GM13976 (cell line): Measurements from ENCODE around the gene NSD2.

Experiments
- DNase-seq: peaks from one replicate; pipeline ENCODE4 v3.0.0; 2012; ENCODE audit warnings: low spot score
- in situ Hi-C: fragments of 300-500 bp; cut with MboI; formaldehyde crosslinking; loops from one replicate; pipeline ENCODE4 v1.12.0; 2022; ENCODE audit warnings: low sequenced_read_pairs, mixed read lengths, inconsistent platforms; ENCODE audit not compliant: unreplicated experiment
- TF ChIP-seq, protein P1 (sequence below): IDR thresholded peaks from 2 replicates; pipeline ENCODE4 v1.5.1; 2012; ENCODE audit warnings: borderline replicate concordance, mild to moderate bottlenecking; ENCODE audit not compliant: insufficient read depth; ENCODE audit errors: extremely low read depth, missing control alignments, control extremely low read depth

The NSD2 gene

DNA sequence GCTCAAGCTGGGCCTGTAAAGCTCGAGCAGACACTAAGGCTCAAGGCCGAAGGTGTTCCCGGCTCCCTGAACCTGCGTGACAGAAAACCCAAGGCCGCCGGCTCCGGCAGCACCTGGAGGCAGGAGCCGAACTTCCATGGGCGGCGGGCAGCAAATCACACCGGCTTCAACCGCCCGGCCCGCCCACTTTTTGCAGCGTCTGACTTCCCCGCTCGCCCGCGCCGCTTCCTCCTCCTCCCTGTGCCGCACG lies 940 bp upstream of the NSD2 start:
- in situ Hi-C loops, result no loop called here
- TF ChIP-seq, protein P1, sequence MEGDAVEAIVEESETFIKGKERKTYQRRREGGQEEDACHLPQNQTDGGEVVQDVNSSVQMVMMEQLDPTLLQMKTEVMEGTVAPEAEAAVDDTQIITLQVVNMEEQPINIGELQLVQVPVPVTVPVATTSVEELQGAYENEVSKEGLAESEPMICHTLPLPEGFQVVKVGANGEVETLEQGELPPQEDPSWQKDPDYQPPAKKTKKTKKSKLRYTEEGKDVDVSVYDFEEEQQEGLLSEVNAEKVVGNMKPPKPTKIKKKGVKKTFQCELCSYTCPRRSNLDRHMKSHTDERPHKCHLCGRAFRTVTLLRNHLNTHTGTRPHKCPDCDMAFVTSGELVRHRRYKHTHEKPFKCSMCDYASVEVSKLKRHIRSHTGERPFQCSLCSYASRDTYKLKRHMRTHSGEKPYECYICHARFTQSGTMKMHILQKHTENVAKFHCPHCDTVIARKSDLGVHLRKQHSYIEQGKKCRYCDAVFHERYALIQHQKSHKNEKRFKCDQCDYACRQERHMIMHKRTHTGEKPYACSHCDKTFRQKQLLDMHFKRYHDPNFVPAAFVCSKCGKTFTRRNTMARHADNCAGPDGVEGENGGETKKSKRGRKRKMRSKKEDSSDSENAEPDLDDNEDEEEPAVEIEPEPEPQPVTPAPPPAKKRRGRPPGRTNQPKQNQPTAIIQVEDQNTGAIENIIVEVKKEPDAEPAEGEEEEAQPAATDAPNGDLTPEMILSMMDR, result no peak
- peak; percentile 83 for DNase-seq

DNA sequence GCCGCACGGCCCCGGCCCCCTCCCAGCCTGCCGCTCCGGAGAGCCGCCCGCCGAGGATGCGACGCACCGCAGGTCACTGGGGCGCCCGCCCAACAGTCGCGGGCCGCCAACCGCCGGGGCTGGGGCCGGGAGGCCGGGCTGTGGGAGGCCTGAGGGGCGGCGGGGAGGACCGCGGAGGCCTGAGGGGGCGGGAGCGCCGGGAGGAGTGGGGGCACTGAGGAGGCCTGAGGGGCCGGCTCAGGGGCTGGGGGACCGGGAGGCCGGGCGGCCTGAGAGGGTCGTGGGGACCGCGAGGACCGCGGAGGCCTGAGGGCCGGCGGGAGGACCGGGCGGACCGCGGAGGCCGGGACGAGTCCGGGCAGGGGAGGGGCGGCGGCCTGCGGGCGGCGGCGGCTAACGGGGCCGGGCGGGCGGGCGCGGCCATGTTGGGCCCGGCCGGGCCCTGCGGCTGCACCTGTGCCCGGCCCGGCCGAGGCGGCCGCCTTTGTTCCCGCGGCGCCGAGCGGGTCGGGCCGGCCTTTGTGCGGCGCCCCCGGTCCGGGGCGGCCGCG lies 353 bp downstream of the NSD2 start:
- in situ Hi-C loops, result no loop called here
- TF ChIP-seq, protein P1, result no peak
- peak; percentile 65 for DNase-seq

DNA sequence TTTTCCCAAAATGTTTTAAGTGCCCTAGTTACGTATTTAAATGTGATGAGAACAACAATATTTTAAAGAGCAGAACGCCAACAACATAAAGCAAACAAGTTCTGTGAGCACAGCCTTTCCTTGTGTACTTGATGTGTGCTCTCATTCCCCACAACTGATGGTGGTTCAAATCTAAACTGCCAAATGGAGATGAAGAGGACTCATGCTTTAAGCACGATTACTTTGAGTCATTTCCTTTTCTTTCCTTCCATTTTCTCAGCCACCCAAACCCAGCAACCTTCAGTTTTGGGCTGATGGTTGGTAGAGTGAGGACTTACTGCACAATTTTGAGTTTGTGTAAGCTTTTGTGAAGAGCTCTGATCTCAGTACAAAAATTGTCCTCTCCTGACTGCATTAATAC lies 1.7 kb downstream of the NSD2 start:
- TF ChIP-seq, protein P1, result no peak
- in situ Hi-C loops, result no loop called here
- DNase-seq, result peak; percentile 59

DNA sequence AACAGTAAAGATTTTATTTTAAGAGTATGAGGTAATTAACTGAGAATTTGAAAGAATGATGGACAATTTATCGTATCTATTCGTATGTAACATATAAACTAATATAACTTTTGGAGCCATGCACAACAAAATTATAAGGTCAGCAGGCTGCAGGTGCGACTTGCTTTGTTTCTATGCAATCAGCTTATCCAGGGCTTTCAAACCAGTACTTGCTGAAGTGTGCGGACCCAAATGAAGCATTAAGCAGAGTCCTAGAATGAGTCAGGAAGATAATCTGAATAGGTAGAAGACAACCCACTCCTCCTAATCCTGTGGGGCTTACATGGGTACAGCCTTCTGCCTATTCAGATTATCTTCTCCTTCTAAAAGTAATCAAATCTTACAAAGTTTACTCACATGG lies 2.1 kb downstream of the NSD2 start:
- in situ Hi-C loops, result no loop called here
- DNase-seq, result no peak
- TF ChIP-seq, protein P1, result no peak

DNA sequence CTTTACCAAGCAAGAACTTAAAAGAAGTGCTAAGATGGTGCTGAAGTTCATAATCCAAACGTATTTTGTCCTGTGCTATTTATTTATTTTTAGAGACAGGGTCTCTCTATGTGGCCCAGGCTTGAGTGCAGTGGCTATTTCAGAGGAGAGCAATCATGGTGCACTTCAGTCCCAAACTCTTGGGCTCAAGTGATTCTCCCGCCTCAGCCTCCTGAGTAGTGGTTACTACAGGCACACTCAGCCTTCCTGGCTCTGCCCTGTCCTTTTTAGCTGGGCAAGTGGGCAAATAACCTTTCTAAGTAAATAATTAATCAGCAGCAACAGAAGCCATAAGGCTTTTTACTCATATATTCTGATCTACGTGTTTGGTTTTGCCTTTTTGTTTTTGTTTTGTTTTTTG lies 2.6 kb downstream of the NSD2 start:
- DNase-seq, result no peak
- in situ Hi-C loops, result no loop called here
- TF ChIP-seq, protein P1, result no peak

DNA sequence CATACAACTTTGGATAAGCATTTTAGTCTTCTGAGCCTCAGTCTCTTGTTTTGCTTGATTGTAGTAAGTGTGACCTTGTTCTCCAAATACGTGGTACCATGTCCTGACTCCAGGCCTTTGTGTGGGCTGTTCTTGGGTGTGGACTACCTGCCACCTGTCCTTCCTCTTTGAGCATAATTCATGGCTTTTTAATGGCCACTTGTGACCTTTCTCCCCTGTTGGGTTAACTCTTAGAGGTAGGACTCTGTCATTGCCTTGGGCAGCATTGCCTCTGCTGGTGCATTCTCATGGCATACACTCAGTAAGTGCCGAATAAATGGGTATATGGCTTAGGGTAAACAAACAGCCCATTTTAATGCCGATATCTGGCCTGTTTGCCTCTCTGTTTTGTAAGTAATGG lies 3.0 kb downstream of the NSD2 start:
- TF ChIP-seq, protein P1, result no peak
- DNase-seq, result no peak
- in situ Hi-C loops, result no loop called here

DNA sequence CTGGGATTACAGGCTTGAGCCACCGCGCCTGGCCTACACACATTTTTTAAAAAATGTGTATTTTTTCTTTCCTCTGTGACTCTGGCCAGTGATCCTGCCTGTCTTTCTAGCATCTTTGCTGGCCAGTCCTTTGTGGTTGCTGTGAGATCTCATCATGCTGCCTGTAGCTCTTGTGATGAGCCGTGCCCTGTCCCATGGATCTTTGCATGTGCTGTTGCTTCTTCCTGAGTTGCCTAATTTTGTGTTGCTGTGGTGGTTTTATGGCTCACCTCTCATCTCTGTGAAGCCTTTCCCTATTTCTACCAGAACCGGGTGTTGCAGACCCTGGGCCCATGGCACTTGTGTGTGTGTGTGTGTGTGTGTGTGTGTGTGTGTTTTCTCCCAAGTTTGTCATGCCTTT lies 8.3 kb downstream of the NSD2 start:
- no peak for DNase-seq
- in situ Hi-C loops, result no loop called here
- TF ChIP-seq, protein P1, result no peak
